ENCODE results near the gene ERMN. TPM values are rescaled to one million over a fixed set of nuclear protein-coding genes. Genes with fewer than 3 reads are reported as not detected.
"Not testable (repeated sequence)": the region's sequence is repeated elsewhere in the genome, so short reads cannot be mapped to it uniquely, and the experiment has no call there.

ERMN gene
- polyA plus RNA-seq, 12 donors: 0.25 to 0.76 (median 0.32) TPM; not detected in 9

DNA sequence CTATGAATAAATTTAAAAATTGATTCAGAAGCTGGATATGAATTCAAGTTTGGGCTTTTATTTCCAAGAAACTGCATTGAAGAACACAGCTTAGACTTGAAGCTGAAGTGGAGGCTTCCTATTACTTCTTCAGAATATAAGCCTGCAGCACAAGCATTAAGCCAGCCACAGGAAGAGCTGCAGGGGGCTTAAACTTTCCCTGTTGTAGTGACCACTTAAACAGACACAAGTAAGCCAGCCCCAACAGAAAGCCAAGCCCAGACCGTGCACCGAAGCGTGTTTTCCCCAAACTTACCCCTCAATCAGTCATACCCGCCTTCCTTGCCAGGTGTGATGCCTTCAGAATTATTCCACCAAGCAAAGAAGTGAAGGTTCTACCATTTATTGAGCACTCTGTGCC, 28.7 kb downstream of the ERMN start:
- DNase-seq: no peak

DNA sequence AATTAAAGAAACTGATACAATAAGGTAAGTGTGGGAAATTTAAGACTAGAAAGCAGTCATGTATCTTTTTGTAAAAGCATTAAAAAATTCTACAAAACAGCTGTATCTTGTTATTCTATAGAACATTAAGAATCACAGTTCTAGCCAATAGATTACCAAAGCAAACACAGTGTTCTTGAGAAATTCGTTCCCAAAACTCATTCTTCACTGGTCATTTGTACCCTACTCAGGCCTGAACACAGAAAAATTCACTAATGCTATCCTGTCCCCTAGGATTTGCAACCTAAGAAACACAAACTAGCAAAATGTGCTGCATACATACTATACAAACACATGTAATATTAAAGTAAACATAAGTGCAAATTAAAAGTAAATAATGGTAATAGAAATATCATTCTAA, 29.1 kb downstream of the ERMN start:
- DNase-seq: no peak

DNA sequence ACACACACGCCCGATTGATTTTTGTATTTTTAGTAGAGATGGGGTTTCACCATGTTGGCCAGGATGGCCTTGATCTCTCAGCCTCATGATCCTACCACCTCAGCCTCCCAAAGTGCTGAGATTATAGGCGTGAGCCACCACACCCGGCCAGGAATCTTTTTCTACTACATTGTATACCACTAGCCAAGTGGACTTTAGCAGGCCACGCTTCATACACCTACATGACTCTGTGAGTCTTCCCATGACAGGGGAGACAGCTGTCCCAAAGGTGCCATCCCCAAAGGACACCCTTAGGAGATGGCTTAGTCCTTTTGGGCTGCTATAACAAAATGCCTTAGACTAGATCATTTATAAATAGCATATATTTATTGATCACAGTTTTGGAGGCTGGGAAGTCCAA, 32.8 kb downstream of the ERMN start:
- DNase-seq: no peak

DNA sequence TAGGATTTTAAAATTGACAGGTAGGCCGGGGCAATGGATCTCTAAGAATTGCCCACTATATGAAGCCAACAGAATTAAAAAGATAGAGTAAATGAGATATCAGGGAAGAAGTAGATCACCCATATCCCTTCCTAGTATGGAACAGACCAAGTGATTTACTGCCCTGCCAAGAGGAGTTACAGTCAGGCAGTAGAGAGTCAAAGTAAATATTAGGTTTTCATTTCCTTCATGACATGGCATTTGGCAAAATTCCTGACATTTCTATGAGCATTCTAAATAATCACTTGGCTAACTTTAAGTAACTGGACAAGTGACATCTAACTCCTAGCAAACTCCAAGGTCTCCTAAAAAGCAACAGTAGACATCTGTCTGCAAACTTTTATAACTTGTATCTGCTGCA, 34.6 kb downstream of the ERMN start:
- no peak for DNase-seq

DNA sequence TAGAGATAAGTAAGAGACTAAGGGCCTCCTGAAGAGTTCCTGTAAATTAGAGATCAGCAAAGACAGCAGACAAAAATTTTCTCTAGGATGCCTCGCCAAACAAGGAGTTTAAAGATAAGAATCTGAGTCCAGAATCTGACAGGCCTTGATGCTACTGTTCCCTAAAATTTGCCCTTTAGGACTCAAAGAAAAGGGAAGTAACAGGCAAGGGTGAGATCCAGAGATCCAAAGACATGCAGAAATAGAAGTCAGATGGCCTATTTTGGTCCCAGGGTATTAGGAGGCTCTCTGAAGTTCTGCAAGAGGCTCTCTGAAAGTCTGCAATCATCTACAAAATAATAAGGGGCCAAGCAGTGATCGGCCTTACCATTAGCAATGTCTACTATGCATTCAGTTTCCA, 35.1 kb downstream of the ERMN start:
- no peak for DNase-seq

DNA sequence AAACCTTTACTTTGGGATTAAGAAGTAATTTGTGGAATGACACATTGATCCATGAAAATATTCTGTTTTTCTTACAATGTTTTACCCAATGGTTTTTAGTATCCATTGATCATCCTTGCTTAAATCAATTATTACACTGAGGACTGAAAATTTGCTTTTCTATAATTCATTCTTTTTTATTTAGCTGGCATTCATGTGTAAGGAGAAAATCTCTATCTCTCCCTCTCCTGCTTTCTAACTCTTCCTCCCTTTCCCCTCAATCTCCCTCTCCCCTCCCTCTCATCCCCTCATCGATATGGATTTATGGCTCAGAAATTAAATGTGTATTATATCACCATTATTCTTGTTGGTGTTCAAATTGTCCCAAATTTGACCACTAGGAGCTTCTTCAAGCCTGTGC, 38.5 kb downstream of the ERMN start:
- no peak for DNase-seq

DNA sequence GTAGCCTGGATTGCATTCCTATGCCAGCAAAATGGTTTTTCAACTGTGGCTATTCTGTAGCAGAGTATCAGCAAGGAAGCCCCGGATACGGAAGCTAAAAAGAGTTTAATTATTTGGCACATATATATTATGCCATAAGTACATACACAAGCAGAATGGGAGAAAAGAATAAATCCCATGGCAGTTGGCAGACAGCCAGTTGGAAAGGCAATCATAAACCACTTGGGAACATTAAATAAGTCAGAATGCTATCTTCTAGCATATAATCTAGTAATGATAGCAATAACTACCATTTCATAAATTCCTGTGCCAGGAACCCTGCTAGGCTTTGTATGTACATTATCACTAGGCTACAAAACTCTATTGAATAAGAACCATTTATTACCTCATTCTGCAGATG, 42.2 kb downstream of the ERMN start:
- no peak for DNase-seq

DNA sequence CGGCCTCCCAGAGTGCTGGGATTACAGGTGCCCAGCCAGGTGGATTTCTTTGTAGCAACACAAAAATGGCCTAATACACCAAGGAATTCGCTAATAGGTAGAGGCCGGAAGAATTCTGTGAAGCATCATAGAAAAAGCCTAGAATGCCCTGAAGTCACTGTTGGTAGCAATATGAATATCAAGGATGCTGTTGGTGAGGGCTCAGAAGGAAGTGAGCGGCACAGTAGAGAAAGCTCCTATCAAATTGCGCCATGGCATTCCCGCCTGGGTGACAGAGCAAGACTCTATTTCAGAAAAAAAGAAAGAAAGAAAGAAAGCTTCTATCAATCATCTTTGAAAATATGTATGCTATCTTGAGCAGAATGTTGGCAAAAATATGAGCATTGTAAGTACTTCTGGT, 44.3 kb downstream of the ERMN start:
- no peak for DNase-seq

DNA sequence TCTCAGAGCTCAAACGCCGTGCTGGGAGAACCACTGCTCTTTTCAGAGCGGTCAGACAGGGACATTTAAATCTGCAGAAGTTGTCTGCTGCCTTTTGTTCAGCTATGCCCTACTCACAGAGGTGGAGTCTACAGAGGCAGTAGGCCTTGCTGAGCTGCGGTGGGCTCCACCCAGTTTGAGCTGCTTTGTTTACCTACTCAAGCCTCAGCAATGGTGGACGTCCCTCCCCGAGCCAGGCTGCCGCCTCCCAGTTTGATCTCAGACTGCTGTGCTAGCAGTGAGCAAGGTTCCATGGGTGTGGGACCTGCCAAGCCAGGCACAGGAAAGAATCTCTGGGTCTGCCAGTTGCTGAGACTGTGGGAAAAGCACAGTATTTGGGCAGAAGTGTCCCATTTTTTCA, 46.3 kb downstream of the ERMN start:
- not testable (repeated sequence) for DNase-seq

DNA sequence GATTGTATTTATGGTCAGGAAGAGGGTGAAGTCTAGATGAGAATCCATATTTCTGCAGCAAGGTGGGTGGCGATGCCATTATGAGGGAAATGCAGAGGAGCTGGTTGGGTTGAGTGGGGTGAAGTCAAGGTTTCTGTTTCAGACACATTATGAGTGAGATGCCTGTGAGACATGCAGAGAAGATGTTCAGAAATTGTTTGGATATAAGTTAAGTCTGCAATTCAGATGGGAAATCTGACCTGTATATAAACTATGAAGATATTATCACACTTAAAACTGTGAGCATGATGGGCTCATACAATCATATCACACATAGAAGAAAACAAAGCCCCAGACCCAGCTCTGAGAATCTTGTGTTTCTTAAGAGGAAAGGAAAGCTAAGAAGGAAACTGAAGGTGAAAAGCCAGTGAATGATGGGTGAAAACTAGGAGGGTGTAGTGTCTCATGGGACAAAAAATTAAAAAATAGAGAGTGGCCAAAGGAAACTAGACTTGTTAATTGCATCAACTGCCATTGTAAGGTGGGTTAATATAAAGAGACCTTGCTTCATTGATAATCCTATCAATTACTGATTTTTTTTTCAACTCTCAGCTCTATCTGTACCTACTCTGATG, 53.9 kb downstream of the ERMN start:
- DNase-seq: no peak

DNA sequence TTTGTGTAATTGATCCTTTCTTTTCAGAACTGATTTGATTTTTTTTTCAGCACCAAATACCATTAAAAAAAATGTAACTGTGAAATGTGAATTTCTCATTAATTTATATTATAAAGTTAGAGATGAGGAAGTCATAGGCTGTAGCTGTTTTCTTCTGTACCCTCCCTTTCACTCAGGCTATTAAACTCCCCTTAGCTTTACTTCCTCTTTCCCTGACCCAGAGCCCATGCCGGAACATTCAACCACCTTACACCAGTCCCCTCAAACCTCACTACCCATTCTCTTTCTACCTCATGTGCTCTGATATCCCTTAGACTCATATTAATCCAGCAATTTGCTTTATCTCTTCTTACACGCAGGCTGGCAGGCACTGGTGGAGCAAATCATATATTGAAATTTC, 55.7 kb downstream of the ERMN start:
- no peak for DNase-seq

DNA sequence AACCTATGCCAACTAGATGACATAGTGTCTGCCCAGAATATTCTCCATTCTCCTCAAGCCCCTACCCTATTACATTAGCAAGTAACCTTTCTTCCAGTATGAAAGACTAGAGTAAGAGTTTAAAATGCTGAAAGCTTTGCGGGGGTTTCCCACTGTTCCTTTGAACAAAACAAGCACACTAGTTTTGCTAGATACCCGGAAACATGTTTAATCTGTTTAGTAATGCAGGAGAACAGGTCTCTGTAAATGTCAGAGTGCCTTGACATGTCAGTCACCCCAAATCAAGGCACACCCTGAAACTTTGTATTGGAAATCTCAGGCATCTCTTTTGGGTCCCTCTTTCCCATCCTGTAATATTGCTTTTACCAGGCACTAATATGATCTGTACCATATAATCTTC, 56.6 kb downstream of the ERMN start:
- DNase-seq: no peak

Other genes with a start within 250 kb of the ERMN start
- gene GALNT5, start 68.1 kb downstream of the ERMN start, polyA plus RNA-seq (ENCODE audit: insufficient read length in 12 of 12): 1 to 10 TPM in 11 of 12 donors, not detected in 1; 1.4 to 8.7 (median 3.5) TPM
- 1 to 10 TPM in 3 of 12 donors, under 1 TPM in 7, not detected in 2; 0.17 to 4.4 (median 0.63) TPM for gene CYTIP, start 118.3 kb upstream of the ERMN start, polyA plus RNA-seq (ENCODE audit: insufficient read length in 12 of 12)